ENCODE results near the gene TLR3.

The TLR3 gene

GRCh38 chr4:186068581-186069348 is at the start of gene TLR3:
TSS of gene TLR3 (plus strand) at chr4:186069156. CDS start at chr4:186076620, 7,464 bp downstream.
- H3K27me3 Mint-ChIP-seq, result peaks cover 9% of the 10 kb centered on the region
- no peaks in the 10 kb centered on the region for H3K36me3 Mint-ChIP-seq
- no peaks in the 10 kb centered on the region for H3K9me3 Mint-ChIP-seq (ENCODE audit: low read depth)
- peaks cover 23% of the 10 kb centered on the region for H3K4me1 Mint-ChIP-seq (ENCODE audit: low read depth)
- peak within 1 kb of the TSS; percentile 82 for H3K4me3 Mint-ChIP-seq
- no peak within 1 kb of the TSS for H3K27ac Mint-ChIP-seq

GRCh38 chr4:186019269-186019668 is 49.7 kb upstream of the TLR3 start:
- H3K4me1 Mint-ChIP-seq (ENCODE audit: low read depth), result no peaks in the 10 kb centered on the region
- no peak overlapping the region for H3K4me3 Mint-ChIP-seq
- peaks cover 6% of the 10 kb centered on the region for H3K27me3 Mint-ChIP-seq
- no peak overlapping the region for H3K27ac Mint-ChIP-seq
- peaks cover 9% of the 10 kb centered on the region for H3K9me3 Mint-ChIP-seq (ENCODE audit: low read depth)
- no peaks in the 10 kb centered on the region for H3K36me3 Mint-ChIP-seq

GRCh38 chr4:186020106-186020792 is 48.7 kb upstream of the TLR3 start:
- Mint-ChIP-seq H3K27me3 (peaks cover 6% of the 10 kb centered on the region), H3K4me1 (ENCODE audit: low read depth) (no peaks in the 10 kb centered on the region), H3K4me3 (no peak overlapping the region), H3K27ac (no peak overlapping the region), H3K9me3 (ENCODE audit: low read depth) (peaks cover 9% of the 10 kb centered on the region), H3K36me3 (no peaks in the 10 kb centered on the region)

GRCh38 chr4:186020793-186021407 is 48.1 kb upstream of the TLR3 start:
- H3K4me3 Mint-ChIP-seq, result no peak overlapping the region
- peaks cover 3% of the 10 kb centered on the region for H3K27me3 Mint-ChIP-seq
- H3K4me1 Mint-ChIP-seq (ENCODE audit: low read depth), result no peaks in the 10 kb centered on the region
- no peak overlapping the region for H3K27ac Mint-ChIP-seq
- peaks cover 9% of the 10 kb centered on the region for H3K9me3 Mint-ChIP-seq (ENCODE audit: low read depth)
- no peaks in the 10 kb centered on the region for H3K36me3 Mint-ChIP-seq

GRCh38 chr4:186021461-186022167 is 47.3 kb upstream of the TLR3 start:
- H3K9me3 Mint-ChIP-seq (ENCODE audit: low read depth), result peaks cover 9% of the 10 kb centered on the region
- no peak overlapping the region for H3K27ac Mint-ChIP-seq
- no peaks in the 10 kb centered on the region for H3K36me3 Mint-ChIP-seq
- no peak overlapping the region for H3K4me3 Mint-ChIP-seq
- H3K4me1 Mint-ChIP-seq (ENCODE audit: low read depth), result no peaks in the 10 kb centered on the region
- peaks cover 3% of the 10 kb centered on the region for H3K27me3 Mint-ChIP-seq

GRCh38 chr4:186023975-186024374 is 45.0 kb upstream of the TLR3 start:
- H3K27ac Mint-ChIP-seq, result no peak overlapping the region
- no peak overlapping the region for H3K4me3 Mint-ChIP-seq
- peaks cover 2% of the 10 kb centered on the region for H3K9me3 Mint-ChIP-seq (ENCODE audit: low read depth)
- H3K36me3 Mint-ChIP-seq, result no peaks in the 10 kb centered on the region
- H3K4me1 Mint-ChIP-seq (ENCODE audit: low read depth), result no peaks in the 10 kb centered on the region
- H3K27me3 Mint-ChIP-seq, result peaks cover 9% of the 10 kb centered on the region

- Mint-ChIP-seq H3K4me1 (ENCODE audit: low read depth) (no peaks in the 10 kb centered on the region), H3K27ac (no peak overlapping the region), H3K9me3 (ENCODE audit: low read depth) (no peaks in the 10 kb centered on the region), H3K27me3 (peaks cover 14% of the 10 kb centered on the region), H3K4me3 (no peak overlapping the region), H3K36me3 (no peaks in the 10 kb centered on the region)
Observed at GRCh38 chr4:186024637-186025407, 44.1 kb upstream of the TLR3 start.

GRCh38 chr4:186025408-186025690 is 43.6 kb upstream of the TLR3 start:
- Mint-ChIP-seq H3K27ac (no peak overlapping the region), H3K9me3 (ENCODE audit: low read depth) (no peaks in the 10 kb centered on the region), H3K4me1 (ENCODE audit: low read depth) (no peaks in the 10 kb centered on the region), H3K36me3 (no peaks in the 10 kb centered on the region), H3K27me3 (peaks cover 14% of the 10 kb centered on the region), H3K4me3 (no peak overlapping the region)

- Mint-ChIP-seq H3K36me3 (no peaks in the 10 kb centered on the region), H3K4me1 (ENCODE audit: low read depth) (no peaks in the 10 kb centered on the region), H3K4me3 (no peak overlapping the region), H3K27me3 (peaks cover 17% of the 10 kb centered on the region), H3K27ac (no peak overlapping the region), H3K9me3 (ENCODE audit: low read depth) (no peaks in the 10 kb centered on the region)
Observed at GRCh38 chr4:186027405-186027804, 41.6 kb upstream of the TLR3 start.

- Mint-ChIP-seq H3K36me3 (no peaks in the 10 kb centered on the region), H3K9me3 (ENCODE audit: low read depth) (no peaks in the 10 kb centered on the region), H3K4me3 (no peak overlapping the region), H3K27me3 (peaks cover 17% of the 10 kb centered on the region), H3K27ac (no peak overlapping the region), H3K4me1 (ENCODE audit: low read depth) (no peaks in the 10 kb centered on the region)
Observed at GRCh38 chr4:186029571-186030398, 39.2 kb upstream of the TLR3 start.

GRCh38 chr4:186030399-186030775 is 38.6 kb upstream of the TLR3 start:
- Mint-ChIP-seq H3K27me3 (peaks cover 15% of the 10 kb centered on the region), H3K27ac (no peak overlapping the region), H3K4me3 (no peak overlapping the region), H3K36me3 (no peaks in the 10 kb centered on the region), H3K4me1 (ENCODE audit: low read depth) (no peaks in the 10 kb centered on the region), H3K9me3 (ENCODE audit: low read depth) (no peaks in the 10 kb centered on the region)

GRCh38 chr4:186030795-186031194 is 38.2 kb upstream of the TLR3 start:
- no peak overlapping the region for H3K4me3 Mint-ChIP-seq
- H3K27me3 Mint-ChIP-seq, result peaks cover 15% of the 10 kb centered on the region
- H3K4me1 Mint-ChIP-seq (ENCODE audit: low read depth), result no peaks in the 10 kb centered on the region
- H3K9me3 Mint-ChIP-seq (ENCODE audit: low read depth), result no peaks in the 10 kb centered on the region
- no peak overlapping the region for H3K27ac Mint-ChIP-seq
- no peaks in the 10 kb centered on the region for H3K36me3 Mint-ChIP-seq

- H3K4me3 Mint-ChIP-seq, result no peak overlapping the region
- H3K27me3 Mint-ChIP-seq, result peaks cover 20% of the 10 kb centered on the region
- H3K4me1 Mint-ChIP-seq (ENCODE audit: low read depth), result no peaks in the 10 kb centered on the region
- H3K9me3 Mint-ChIP-seq (ENCODE audit: low read depth), result no peaks in the 10 kb centered on the region
- no peaks in the 10 kb centered on the region for H3K36me3 Mint-ChIP-seq
- no peak overlapping the region for H3K27ac Mint-ChIP-seq
Observed at GRCh38 chr4:186032259-186032658, 36.7 kb upstream of the TLR3 start.

GRCh38 chr4:186033027-186033426 is 35.9 kb upstream of the TLR3 start:
- no peak overlapping the region for H3K4me3 Mint-ChIP-seq
- H3K9me3 Mint-ChIP-seq (ENCODE audit: low read depth), result no peaks in the 10 kb centered on the region
- H3K27ac Mint-ChIP-seq, result no peak overlapping the region
- H3K4me1 Mint-ChIP-seq (ENCODE audit: low read depth), result no peaks in the 10 kb centered on the region
- H3K27me3 Mint-ChIP-seq, result peaks cover 22% of the 10 kb centered on the region
- no peaks in the 10 kb centered on the region for H3K36me3 Mint-ChIP-seq

All from activated naive CD8-positive, alpha-beta T cell (primary cell).